AG04449 (cell line): ENCODE results near the gene AGBL4.
"Not testable (repeated sequence)": the region's sequence is repeated elsewhere in the genome, so short reads cannot be mapped to it uniquely, and the experiment has no call there.

ENCODE experiments used
- CTCF ChIA-PET: fragments of 350-600 bp; formaldehyde crosslinking; extraction: SDS; loops from one replicate; lab custom pipeline; 2021; ENCODE audit warnings: antibody characterized with exemption; lab: Yijun Ruan, JAX
- POLR2A ChIA-PET: fragments of 400-600, 350-600 bp; formaldehyde crosslinking; extraction: SDS; loops from one replicate; lab custom pipeline; 2020; ENCODE audit warnings: antibody characterized with exemption, inconsistent platforms; lab: Yijun Ruan, JAX
- DNase-seq: peaks from one replicate; pipeline ENCODE4 v3.0.0-alpha.2; 2010; ENCODE audit warnings: low read depth, low spot score
- H3K4me3 ChIP-seq: 2 replicates; pipeline ENCODE4 v1.5.1; 2011; ENCODE audit warnings: low read depth, mild to moderate bottlenecking, control low read depth, low read length
- TF ChIP-seq, protein P1 (sequence below): IDR thresholded peaks from one replicate; pipeline ENCODE4 v1.5.1; 2011; ENCODE audit warnings: mild to moderate bottlenecking, moderate library complexity, low read length, control low read depth, inconsistent platforms; ENCODE audit not compliant: insufficient read depth; ENCODE audit errors: missing control alignments

The AGBL4 gene

DNA sequence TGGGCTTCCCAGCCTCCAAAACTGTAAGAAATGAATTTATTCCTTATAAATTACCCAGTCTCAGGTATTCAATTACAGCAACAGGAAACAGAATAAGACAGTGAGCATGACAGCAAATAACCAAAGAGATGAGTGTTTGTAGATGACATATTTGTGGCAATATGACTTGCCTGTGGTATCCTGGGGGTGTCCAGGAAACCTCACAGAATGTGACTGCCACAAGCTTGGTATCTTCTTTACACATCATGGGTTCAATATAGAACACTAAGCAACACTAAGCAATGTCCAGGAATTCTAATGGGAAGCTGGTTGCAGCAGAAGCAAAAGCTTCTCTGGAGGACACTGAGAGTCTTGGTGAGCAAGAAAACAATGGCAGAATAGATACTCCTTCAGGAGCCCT, 1010.7 kb downstream of the AGBL4 start:
- TF ChIP-seq, protein P1, sequence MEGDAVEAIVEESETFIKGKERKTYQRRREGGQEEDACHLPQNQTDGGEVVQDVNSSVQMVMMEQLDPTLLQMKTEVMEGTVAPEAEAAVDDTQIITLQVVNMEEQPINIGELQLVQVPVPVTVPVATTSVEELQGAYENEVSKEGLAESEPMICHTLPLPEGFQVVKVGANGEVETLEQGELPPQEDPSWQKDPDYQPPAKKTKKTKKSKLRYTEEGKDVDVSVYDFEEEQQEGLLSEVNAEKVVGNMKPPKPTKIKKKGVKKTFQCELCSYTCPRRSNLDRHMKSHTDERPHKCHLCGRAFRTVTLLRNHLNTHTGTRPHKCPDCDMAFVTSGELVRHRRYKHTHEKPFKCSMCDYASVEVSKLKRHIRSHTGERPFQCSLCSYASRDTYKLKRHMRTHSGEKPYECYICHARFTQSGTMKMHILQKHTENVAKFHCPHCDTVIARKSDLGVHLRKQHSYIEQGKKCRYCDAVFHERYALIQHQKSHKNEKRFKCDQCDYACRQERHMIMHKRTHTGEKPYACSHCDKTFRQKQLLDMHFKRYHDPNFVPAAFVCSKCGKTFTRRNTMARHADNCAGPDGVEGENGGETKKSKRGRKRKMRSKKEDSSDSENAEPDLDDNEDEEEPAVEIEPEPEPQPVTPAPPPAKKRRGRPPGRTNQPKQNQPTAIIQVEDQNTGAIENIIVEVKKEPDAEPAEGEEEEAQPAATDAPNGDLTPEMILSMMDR = no peak
- CTCF ChIA-PET = no interaction called here

DNA sequence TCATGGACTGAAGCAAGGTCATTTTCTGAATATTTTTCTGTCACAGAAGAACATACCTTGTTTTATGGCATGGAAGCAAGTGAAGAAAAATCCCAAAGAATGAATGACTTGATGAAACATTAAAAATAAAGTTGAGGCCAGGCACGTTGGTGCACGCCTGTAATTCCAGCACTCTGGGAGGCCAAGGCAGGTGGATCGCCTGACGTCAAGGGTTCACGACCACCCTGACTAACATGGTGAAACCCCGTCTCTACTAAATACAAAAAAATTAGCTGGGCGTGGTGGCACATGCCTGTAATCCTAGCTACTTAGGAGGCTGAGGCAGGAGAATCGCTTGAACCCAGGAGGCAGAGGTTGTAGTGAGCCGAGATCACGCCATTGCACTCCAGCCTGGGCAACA, 1020.8 kb downstream of the AGBL4 start:
- DNase-seq, POLR2A ChIA-PET, H3K4me3 ChIP-seq, CTCF ChIA-PET: not testable (repeated sequence)

More for the DNA sequence above, 1010.7 kb downstream of the AGBL4 start:
- POLR2A ChIA-PET = no interaction called here
- H3K4me3 ChIP-seq = no peak overlapping the region
- no peak for DNase-seq

DNA sequence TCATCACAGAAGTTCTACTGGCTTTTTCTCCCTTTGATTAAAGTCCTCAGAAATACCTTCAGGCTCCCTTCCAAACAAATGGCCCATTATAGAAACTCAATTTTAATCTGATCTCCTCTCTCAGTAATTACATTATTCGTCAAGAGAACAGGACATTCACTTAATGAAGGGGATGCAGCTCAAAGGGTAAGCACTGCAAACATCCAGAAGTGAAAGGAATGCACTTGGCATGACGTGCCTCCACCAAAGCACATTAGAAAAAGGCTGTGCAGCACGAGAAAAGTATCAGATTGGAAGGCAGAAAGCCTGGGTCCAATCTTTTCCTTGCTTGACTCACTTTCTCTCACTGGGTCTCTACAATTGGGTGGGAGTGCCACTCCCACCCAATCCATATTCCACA, 1024.4 kb downstream of the AGBL4 start:
- POLR2A ChIA-PET = no interaction called here
- no peak overlapping the region for H3K4me3 ChIP-seq
- TF ChIP-seq, protein P1 = no peak
- no peak for DNase-seq
- CTCF ChIA-PET = no interaction called here

DNA sequence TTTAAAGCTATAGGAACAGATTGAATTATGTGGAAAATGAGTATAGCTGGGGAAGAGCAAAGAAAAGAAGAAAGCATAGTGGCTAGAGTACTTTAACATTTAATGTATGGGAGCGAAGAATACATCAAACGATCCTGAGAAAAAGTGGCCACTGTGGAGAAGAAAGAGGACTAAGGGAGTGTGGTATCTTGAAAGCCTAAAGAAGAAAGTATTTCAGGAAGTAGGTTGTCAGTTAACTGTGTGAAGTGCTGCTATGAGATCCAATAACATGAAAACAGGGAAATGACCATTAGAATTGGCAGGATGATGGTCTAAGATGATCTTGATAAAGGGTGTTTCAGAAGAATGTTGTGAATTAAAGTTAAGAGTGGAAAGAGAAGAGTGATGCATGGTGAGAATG, 1027.4 kb downstream of the AGBL4 start:
- POLR2A ChIA-PET = no interaction called here
- H3K4me3 ChIP-seq = no peak overlapping the region
- TF ChIP-seq, protein P1 = no peak
- DNase-seq = no peak
- CTCF ChIA-PET = no interaction called here

DNA sequence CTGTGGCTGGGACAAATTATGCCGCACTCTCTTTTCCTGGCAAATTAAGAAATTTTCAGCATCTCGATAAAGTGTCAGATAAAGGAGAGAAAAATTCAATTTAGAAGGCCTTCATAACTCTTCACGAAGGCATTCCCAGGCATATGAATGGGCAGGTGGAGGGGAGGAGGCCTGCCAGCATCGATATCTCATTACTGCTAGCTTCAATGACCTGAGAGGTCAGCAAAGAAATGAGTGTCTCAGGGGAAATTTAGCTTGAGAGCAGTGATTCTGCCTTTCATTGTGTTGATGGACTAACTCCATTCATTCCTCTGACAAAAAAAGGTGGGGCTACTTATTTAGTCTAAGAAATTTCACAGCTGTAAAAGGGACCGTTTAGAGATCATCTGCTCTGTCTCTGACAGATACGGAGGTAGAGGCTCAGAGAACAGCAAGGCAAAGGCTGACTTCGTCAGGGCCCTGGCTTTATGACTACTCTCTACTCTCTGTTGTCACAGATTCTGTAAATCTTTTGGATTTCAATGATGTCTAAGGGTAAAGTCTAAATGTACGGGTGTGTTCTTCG, 1035.0 kb downstream of the AGBL4 start:
- ChIA-PET POLR2A (no interaction called here), CTCF (no interaction called here)
- DNase-seq = no peak
- no peak overlapping the region for H3K4me3 ChIP-seq
- TF ChIP-seq, protein P1 = no peak

DNA sequence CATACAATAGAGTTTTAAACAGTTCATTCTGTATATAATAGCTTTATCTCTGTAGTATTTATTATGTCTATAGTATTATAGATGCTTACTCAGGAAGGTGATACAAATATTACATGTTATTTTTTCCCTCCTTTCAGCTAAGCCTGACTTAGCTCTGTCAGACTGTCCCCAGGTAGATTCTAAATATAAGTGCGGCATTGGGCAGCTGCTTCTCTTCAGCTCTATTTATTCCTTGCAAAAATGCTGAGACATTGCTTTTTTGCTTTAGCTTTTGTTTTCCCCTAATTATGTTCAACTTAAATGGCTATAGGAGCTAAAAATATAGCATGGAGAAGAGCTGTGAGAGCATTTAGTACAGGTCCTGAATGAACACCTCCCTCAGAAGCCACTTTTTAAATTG, 1043.8 kb downstream of the AGBL4 start:
- POLR2A ChIA-PET = no interaction called here
- CTCF ChIA-PET = no interaction called here
- TF ChIP-seq, protein P1 = no peak
- H3K4me3 ChIP-seq = no peak overlapping the region
- DNase-seq = no peak

DNA sequence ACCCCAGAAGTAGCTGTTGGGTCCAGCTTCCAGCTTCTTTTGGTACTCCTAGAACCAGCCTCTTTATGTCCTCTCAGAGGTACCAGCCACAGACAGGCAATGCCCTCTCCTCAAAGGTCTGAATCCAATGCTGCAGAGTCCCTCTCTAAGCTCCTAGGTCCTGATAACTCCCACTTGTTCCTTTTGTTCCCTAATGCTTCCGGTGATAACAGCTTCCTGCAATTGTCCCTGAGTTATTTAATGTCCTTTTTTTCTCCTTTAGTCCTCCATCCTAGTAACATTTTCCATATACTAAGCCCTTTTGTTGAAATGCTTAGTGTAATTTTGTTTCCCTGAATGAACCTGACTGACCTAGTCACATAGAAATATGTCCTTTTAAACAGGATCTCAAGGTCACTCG, 1045.3 kb downstream of the AGBL4 start:
- no peak for DNase-seq
- TF ChIP-seq, protein P1 = no peak
- H3K4me3 ChIP-seq = no peak overlapping the region
- POLR2A ChIA-PET = no interaction called here
- CTCF ChIA-PET = no interaction called here
